ENCODE measurements around the gene CD63.

DNA sequence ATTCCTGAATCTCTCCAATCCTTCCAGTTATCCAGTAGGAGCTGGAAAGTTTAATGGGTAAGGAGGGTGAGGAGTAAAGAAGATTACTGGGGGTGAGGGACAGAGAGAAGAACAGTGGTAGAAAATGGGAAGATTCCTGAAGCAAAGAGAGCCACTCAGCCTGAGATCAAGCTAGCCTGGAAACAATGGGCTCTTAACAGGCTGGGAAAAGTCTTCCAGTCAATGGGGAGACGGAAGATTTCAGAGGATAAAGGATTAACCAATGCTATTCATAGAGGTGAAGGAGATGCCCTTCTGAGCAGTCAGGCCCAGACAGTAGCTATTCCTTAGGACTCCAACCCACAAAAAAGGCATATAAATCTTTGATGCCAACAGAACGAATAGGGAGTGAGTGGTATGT lies 28.9 kb upstream of the CD63 start:
- TF ChIP-seq, protein P1, sequence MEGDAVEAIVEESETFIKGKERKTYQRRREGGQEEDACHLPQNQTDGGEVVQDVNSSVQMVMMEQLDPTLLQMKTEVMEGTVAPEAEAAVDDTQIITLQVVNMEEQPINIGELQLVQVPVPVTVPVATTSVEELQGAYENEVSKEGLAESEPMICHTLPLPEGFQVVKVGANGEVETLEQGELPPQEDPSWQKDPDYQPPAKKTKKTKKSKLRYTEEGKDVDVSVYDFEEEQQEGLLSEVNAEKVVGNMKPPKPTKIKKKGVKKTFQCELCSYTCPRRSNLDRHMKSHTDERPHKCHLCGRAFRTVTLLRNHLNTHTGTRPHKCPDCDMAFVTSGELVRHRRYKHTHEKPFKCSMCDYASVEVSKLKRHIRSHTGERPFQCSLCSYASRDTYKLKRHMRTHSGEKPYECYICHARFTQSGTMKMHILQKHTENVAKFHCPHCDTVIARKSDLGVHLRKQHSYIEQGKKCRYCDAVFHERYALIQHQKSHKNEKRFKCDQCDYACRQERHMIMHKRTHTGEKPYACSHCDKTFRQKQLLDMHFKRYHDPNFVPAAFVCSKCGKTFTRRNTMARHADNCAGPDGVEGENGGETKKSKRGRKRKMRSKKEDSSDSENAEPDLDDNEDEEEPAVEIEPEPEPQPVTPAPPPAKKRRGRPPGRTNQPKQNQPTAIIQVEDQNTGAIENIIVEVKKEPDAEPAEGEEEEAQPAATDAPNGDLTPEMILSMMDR (IDR thresholded peaks at IDR 0.05; ENCODE audit: low read length) = no peak
- no peak for TF ChIP-seq EZH2 (IDR thresholded peaks at IDR 0.05; ENCODE audit: borderline replicate concordance, low read length)
